Karpas-422 (cell line): ENCODE results near the gene TGFB2. TPM values are rescaled to one million over a fixed set of nuclear protein-coding genes. Genes with fewer than 3 reads are reported as not detected.

ENCODE experiments used
- DNase-seq: peaks from one replicate; pipeline ENCODE4 v3.0.0-alpha.2; 2015
- H2AFZ ChIP-seq: fragments of 200-600 bp; sonication (generic); 2 replicates; pipeline ENCODE4 v1.6.1; 2014; ENCODE audit warnings: antibody characterized with exemption, low read length, mixed read lengths
- H3K27ac ChIP-seq: fragments of 200-600 bp; sonication (generic); 2 replicates; pipeline ENCODE4 v1.5.1; 2014; ENCODE audit warnings: mild to moderate bottlenecking, low read length, moderate library complexity
- H3K27me3 ChIP-seq: fragments of 200-600 bp; sonication (generic); 2 replicates; pipeline ENCODE4 v1.6.1; 2014; ENCODE audit warnings: low read length, mixed read lengths
- H3K36me3 ChIP-seq: fragments of 200-600 bp; sonication (generic); 2 replicates; pipeline ENCODE4 v1.6.1; 2014; ENCODE audit warnings: low read length, mixed read lengths; ENCODE audit not compliant: insufficient read depth
- H3K4me1 ChIP-seq: fragments of 200-600 bp; sonication (generic); 2 replicates; pipeline ENCODE4 v1.6.1; 2014; ENCODE audit warnings: mild to moderate bottlenecking, low read length, mixed read lengths
- H3K4me2 ChIP-seq: fragments of 200-600 bp; sonication (generic); 2 replicates; pipeline ENCODE4 v1.6.1; 2014; ENCODE audit warnings: low read length, low read depth, mild to moderate bottlenecking; ENCODE audit not compliant: poor library complexity, severe bottlenecking
- H3K4me3 ChIP-seq: fragments of 200-600 bp; sonication (generic); 2 replicates; pipeline ENCODE4 v1.5.1; 2014; ENCODE audit warnings: mild to moderate bottlenecking, antibody characterized with exemption, low read length, mixed read lengths
- H3K79me2 ChIP-seq: fragments of 200-600 bp; sonication (generic); 2 replicates; pipeline ENCODE4 v1.6.1; 2014; ENCODE audit warnings: mild to moderate bottlenecking, low read length, mixed read lengths
- H3K9ac ChIP-seq: fragments of 200-600 bp; sonication (generic); 2 replicates; pipeline ENCODE4 v1.6.0; 2014; ENCODE audit warnings: low read length
- H3K9me2 ChIP-seq: fragments of 200-600 bp; sonication (generic), shearing (Covaris generic); replicated peaks from 2 replicates; pipeline ENCODE4 v1.6.0; 2014; ENCODE audit warnings: mild to moderate bottlenecking, low read length, moderate library complexity; ENCODE audit not compliant: insufficient read depth
- H3K9me3 ChIP-seq: fragments of 300-700, 200-600 bp; sonication (generic); 2 replicates; pipeline ENCODE4 v1.6.1; 2014; ENCODE audit warnings: low read length, mixed read lengths
- H4K20me1 ChIP-seq: fragments of 200-600 bp; sonication (generic); 2 replicates; pipeline ENCODE4 v1.6.1; 2014; ENCODE audit warnings: mild to moderate bottlenecking, antibody characterized with exemption, low read length, low read depth; ENCODE audit not compliant: insufficient read depth
- small RNA-seq: library from RNA; depleted of rRNA; stranded (forward); fragments of <200 nt; gene quantifications from one replicate; pipeline ENCODE3, GENCODE V24; 2014
- total RNA-seq: library from RNA; depleted of rRNA; stranded (reverse); fragments of >200 nt; shearing (Covaris generic); gene quantifications from 2 replicates; pipeline ENCODE4 v1.2.3, GENCODE V29; 2014; ENCODE audit warnings: low replicate concordance; rRNA removed

The TGFB2 gene
- total RNA-seq, 1 experiment from 2014 or later, result not detected

DNA sequence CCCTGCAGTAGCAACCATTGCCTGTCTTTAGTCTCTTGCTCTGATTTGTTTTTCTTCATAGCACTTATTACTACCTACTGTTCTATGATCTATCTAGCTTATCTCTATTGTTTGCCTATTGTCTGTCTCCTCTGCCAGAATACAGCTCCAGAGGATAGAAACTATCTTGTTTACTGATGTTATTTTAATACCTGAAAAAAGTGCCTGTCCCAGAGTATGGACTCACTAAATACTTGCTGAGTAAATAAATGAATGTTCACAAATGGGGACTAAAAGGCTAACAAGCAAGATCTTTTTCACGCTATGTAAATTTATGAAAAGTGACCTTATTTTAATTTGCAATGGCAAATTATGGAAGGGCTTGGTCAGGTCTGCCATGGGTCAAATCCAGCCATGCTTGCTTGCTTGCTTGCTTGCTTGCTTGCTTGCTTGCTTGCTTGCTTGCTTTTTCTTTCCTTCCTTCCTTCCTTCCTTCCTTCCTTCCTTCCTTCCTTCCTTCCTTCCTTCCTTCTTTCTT is 145.3 kb downstream of the TGFB2 start:
- no peaks in the 10 kb centered on the region for H3K9me2 ChIP-seq
- no peaks in the 10 kb centered on the region for H3K27me3 ChIP-seq
- H4K20me1 ChIP-seq, result no peaks in the 10 kb centered on the region
- no peak overlapping the region for H3K9ac ChIP-seq
- H3K4me1 ChIP-seq, result no peaks in the 10 kb centered on the region
- no peak overlapping the region for H3K4me2 ChIP-seq
- H3K9me3 ChIP-seq, result no peaks in the 10 kb centered on the region
- DNase-seq, result no peak
- no peaks in the 10 kb centered on the region for H3K36me3 ChIP-seq
- no peak overlapping the region for H3K27ac ChIP-seq
- H3K4me3 ChIP-seq, result no peak overlapping the region
- no peak overlapping the region for H2AFZ ChIP-seq
- no peaks in the 10 kb centered on the region for H3K79me2 ChIP-seq

DNA sequence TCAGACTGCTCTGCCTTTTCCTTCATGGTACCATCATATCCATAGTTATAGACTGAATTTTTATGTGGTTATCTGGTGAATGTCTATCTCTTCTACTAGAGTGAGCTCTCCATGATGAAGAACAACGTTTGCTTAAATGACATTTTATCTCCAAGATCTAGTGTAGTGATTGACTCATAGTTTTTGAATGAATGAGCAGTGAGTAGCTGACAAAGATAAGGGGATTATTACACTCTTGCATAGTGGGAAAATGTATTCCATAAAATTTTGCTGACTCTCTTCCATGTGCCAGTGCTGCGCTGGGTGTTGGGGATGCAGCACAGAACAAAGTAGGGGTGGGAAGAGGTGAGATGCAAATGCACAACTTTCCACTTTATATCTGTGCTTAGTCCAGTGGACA is 147.7 kb downstream of the TGFB2 start:
- H4K20me1 ChIP-seq, result no peaks in the 10 kb centered on the region
- H3K4me2 ChIP-seq, result no peak overlapping the region

DNA sequence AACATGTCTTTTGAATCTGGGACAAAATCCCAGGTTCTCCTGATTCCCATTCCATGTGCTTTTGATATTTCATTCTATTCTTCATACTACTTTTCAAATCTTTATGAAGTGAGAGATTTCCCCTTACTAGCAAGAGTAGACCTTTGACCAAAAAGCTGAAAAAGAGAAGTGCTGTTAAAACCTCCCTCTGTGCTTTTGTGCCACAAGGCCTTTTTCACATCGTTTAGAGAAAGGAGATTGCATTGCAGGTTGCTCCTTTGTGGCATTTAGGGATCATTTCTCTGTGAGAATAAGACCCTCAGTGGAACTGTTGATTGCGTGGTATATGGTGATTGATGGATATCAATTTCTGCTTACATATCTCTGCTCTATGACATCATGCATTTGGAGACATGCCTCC is 148.8 kb downstream of the TGFB2 start:
- Histone ChIP-seq H2AFZ (no peak overlapping the region), H3K79me2 (no peaks in the 10 kb centered on the region), H3K27ac (no peak overlapping the region), H3K4me2 (no peak overlapping the region), H3K9me2 (no peaks in the 10 kb centered on the region), H3K9me3 (no peaks in the 10 kb centered on the region), H3K9ac (no peak overlapping the region), H3K4me3 (no peak overlapping the region), H3K4me1 (no peaks in the 10 kb centered on the region), H4K20me1 (no peaks in the 10 kb centered on the region), H3K36me3 (no peaks in the 10 kb centered on the region), H3K27me3 (no peaks in the 10 kb centered on the region)
- no peak for DNase-seq

More for the DNA sequence above, 147.7 kb downstream of the TGFB2 start:
- H3K27me3 ChIP-seq, result no peaks in the 10 kb centered on the region
- H3K79me2 ChIP-seq, result no peaks in the 10 kb centered on the region
- H3K4me1 ChIP-seq, result no peaks in the 10 kb centered on the region
- H3K4me3 ChIP-seq, result no peak overlapping the region
- H3K36me3 ChIP-seq, result no peaks in the 10 kb centered on the region
- DNase-seq, result no peak
- H2AFZ ChIP-seq, result no peak overlapping the region
- H3K9me3 ChIP-seq, result no peaks in the 10 kb centered on the region
- H3K9me2 ChIP-seq, result no peaks in the 10 kb centered on the region
- no peak overlapping the region for H3K27ac ChIP-seq
- no peak overlapping the region for H3K9ac ChIP-seq

Small RNA genes within 50 kb of the gene (small RNA-seq; reads per million reads assigned to genes)
- not detected for gene AC096638.1

Other genes with a start within 250 kb of the TGFB2 start
- 7.8 and 15.2 TPM in 2 replicates for gene RRP15, start 60.0 kb upstream of the TGFB2 start, total RNA-seq